Mucosa of stomach (tissue), 1 donor: ENCODE data around the gene FRMD4A.

Source experiments
- H3K27me3 ChIP-seq: one replicate; pipeline ENCODE4 v1.7.0; 2013; ENCODE audit warnings: mild to moderate bottlenecking, low read length; ENCODE audit not compliant: control insufficient read depth, insufficient read depth
- H3K36me3 ChIP-seq: one replicate; pipeline ENCODE4 v1.7.0; 2013; ENCODE audit warnings: low read length; ENCODE audit not compliant: control insufficient read depth, insufficient read depth
- H3K4me1 ChIP-seq: one replicate; pipeline ENCODE4 v1.7.0; 2013; ENCODE audit warnings: mild to moderate bottlenecking, low read length; ENCODE audit not compliant: control insufficient read depth, insufficient read depth
- H3K4me3 ChIP-seq: one replicate; pipeline ENCODE4 v1.7.0; 2013; ENCODE audit warnings: low read length
- H3K9ac ChIP-seq: one replicate; pipeline ENCODE4 v1.7.0; 2013; ENCODE audit warnings: mild to moderate bottlenecking, low read length, moderate library complexity
- H3K9me3 ChIP-seq: one replicate; pipeline ENCODE4 v1.7.0; 2013; ENCODE audit warnings: mild to moderate bottlenecking, low read length, moderate library complexity; ENCODE audit not compliant: control insufficient read depth
- donor health status: Pancreatic carcinoma.

The FRMD4A gene

DNA sequence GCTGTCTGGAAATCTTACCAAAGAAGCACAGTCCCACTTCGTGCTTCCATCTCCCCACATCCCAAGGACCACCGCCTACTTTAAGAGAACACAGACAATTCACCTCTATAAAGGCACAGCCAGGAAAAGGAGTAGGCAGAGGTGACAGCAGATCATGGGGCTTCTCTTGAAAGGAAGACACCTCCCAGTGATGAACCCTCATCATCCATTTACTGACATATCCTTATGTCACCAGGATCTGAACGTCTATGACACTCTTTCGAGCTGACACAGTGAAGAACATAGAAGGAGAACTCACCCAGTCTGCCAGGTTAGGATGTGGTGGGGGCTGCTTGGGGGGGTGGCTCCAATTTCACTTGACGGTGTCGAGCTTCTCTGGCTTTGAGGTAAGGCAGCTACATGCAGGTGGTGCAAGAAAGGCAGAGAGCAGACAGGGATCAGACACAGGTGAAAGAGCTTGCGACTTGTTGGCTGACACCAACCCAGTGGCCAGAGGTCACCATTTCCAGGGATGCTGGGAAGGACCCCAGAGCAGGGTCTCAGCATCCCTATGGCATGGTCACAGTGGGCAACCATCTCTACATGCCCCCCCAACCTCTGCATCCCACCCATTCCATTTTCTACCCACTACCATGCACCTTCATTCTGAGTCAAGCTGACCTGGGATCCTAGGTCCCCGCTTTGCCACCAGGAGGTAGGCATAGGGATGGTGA is 676.5 kb downstream of the FRMD4A start:
- Histone ChIP-seq H3K4me3 (no peak overlapping the region), H3K9ac (no peak overlapping the region), H3K36me3 (peaks cover 12% of the 10 kb centered on the region), H3K4me1 (no peaks in the 10 kb centered on the region), H3K9me3 (no peaks in the 10 kb centered on the region), H3K27me3 (no peaks in the 10 kb centered on the region)

GRCh38 chr10:13652860-13653259 is 677.9 kb downstream of the FRMD4A start:
- H3K4me3 ChIP-seq, result no peak overlapping the region
- peaks cover 12% of the 10 kb centered on the region for H3K36me3 ChIP-seq
- no peak overlapping the region for H3K9ac ChIP-seq

GRCh38 chr10:13651969-13652720 is 678.6 kb downstream of the FRMD4A start:
- no peaks in the 10 kb centered on the region for H3K4me1 ChIP-seq
- no peaks in the 10 kb centered on the region for H3K27me3 ChIP-seq
- H3K9ac ChIP-seq, result no peak overlapping the region
- no peaks in the 10 kb centered on the region for H3K9me3 ChIP-seq
- H3K4me3 ChIP-seq, result no peak overlapping the region
- H3K36me3 ChIP-seq, result peaks cover 12% of the 10 kb centered on the region

More at GRCh38 chr10:13652860-13653259, 677.9 kb downstream of the FRMD4A start:
- H3K4me1 ChIP-seq, result no peaks in the 10 kb centered on the region
- no peaks in the 10 kb centered on the region for H3K27me3 ChIP-seq
- no peaks in the 10 kb centered on the region for H3K9me3 ChIP-seq

GRCh38 chr10:13650961-13651360 is 679.8 kb downstream of the FRMD4A start:
- no peaks in the 10 kb centered on the region for H3K4me1 ChIP-seq
- H3K4me3 ChIP-seq, result no peak overlapping the region
- no peaks in the 10 kb centered on the region for H3K9me3 ChIP-seq
- H3K27me3 ChIP-seq, result no peaks in the 10 kb centered on the region
- peaks cover 17% of the 10 kb centered on the region for H3K36me3 ChIP-seq
- no peak overlapping the region for H3K9ac ChIP-seq

DNA sequence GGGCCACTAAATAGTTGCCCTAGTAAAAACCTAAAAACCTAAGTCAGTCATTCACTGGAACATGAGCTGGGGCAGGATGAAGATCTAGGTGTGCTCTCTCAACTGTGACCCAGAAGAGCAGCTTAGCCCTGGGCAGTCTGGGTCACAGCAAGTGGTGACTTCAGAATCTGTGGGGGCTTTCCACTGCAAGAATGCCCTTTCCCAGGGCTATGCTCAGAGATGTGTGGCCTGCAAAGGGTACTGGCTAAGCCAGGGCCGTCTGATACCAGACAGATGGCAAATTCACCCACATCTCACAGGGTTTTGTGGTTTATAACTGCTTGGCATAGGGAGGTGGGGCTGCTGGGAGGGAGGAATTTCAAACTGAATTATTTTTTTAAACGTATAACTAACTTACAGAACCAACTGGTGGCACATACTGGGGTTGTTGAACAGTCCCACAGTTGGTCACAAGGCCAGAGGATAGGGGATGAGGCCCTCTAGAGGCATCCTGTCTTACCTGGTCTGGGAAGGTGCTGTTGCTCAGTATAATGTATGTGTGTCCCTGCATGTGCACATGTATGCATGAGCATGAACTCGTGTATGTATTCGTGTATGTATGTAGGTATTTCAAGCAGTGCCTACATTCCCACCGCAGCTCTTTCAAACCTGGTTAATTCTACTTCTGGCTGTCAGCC is 680.7 kb downstream of the FRMD4A start:
- Histone ChIP-seq H3K9me3 (no peaks in the 10 kb centered on the region), H3K36me3 (peaks cover 17% of the 10 kb centered on the region), H3K27me3 (no peaks in the 10 kb centered on the region)

DNA sequence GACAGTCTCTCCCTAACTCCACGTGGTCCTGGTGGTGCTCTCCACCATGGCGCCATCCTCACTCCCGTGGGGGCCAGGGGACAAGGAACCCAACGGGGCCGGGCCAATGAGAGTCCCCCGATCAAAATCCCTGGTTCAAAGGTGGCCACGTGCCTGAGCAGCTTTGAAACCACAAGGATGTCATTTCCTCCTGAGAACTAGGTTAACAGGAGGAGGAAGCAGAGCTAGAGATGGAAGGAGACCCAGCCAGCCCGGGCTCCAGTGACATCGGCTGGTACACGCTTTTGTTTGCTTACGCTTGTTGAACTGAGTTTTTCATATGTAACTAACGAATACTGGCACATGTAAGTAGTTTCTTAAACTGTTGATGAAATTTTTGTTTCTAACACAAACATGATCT is 682.3 kb downstream of the FRMD4A start:
- Histone ChIP-seq H3K4me3 (no peak overlapping the region), H3K27me3 (no peaks in the 10 kb centered on the region), H3K9ac (no peak overlapping the region), H3K36me3 (peaks cover 14% of the 10 kb centered on the region), H3K4me1 (no peaks in the 10 kb centered on the region), H3K9me3 (no peaks in the 10 kb centered on the region)

More for the DNA sequence above, 680.7 kb downstream of the FRMD4A start:
- no peaks in the 10 kb centered on the region for H3K4me1 ChIP-seq
- H3K9ac ChIP-seq, result no peak overlapping the region
- H3K4me3 ChIP-seq, result no peak overlapping the region

DNA sequence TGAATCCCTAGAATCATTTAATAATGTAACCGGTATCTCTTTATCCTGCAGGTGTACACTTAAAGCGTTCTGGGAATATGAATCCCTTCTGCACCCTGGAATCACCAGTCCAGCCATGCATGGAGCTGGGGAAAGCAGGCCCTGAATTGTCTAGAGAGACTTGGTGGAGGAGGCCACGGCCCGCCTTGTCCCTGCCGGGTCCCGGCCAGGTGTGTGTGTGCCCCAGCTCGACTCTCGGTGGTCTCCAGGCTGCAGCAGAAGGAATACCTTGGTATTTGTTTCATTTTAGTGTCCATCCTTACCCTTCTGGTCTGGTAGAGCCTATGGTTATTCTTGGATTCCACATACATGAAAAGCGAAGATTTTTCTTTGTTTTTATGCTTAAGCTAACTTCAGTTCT is 685.9 kb downstream of the FRMD4A start:
- H3K4me1 ChIP-seq, result no peaks in the 10 kb centered on the region
- no peak overlapping the region for H3K4me3 ChIP-seq
- peaks cover 9% of the 10 kb centered on the region for H3K36me3 ChIP-seq
- no peak overlapping the region for H3K9ac ChIP-seq
- no peaks in the 10 kb centered on the region for H3K9me3 ChIP-seq
- H3K27me3 ChIP-seq, result no peaks in the 10 kb centered on the region

GRCh38 chr10:13643016-13643415 is 687.7 kb downstream of the FRMD4A start:
- H3K36me3 ChIP-seq, result peaks cover 9% of the 10 kb centered on the region
- H3K9me3 ChIP-seq, result no peaks in the 10 kb centered on the region
- no peak overlapping the region for H3K9ac ChIP-seq
- no peaks in the 10 kb centered on the region for H3K4me1 ChIP-seq
- H3K27me3 ChIP-seq, result no peaks in the 10 kb centered on the region
- H3K4me3 ChIP-seq, result no peak overlapping the region

GRCh38 chr10:13642293-13642692 is 688.4 kb downstream of the FRMD4A start:
- Histone ChIP-seq H3K27me3 (no peaks in the 10 kb centered on the region), H3K4me3 (no peak overlapping the region), H3K4me1 (peaks cover 2% of the 10 kb centered on the region), H3K36me3 (peaks cover 9% of the 10 kb centered on the region), H3K9ac (no peak overlapping the region), H3K9me3 (no peaks in the 10 kb centered on the region)

DNA sequence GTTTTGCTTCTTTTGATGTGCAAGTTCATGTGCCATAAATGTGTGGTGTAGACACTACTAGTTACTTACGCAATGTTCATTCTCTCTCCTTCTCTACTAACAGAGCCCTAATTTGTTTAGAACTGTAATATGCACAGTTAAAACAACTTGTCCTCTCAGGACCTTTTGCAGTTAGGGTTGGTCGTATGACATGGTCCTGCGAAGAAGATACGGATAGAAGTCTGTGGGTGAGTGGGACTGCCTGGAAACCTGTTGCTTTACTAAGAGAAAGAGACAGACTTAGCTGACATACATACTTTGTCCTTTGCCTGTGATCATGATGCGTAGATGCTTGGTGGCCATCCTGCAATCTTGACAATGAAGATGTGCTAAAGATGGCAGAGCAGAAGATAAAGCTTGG is 692.8 kb downstream of the FRMD4A start:
- H3K4me1 ChIP-seq, result peaks cover 13% of the 10 kb centered on the region
- no peaks in the 10 kb centered on the region for H3K9me3 ChIP-seq
- no peaks in the 10 kb centered on the region for H3K27me3 ChIP-seq
- no peak overlapping the region for H3K9ac ChIP-seq
- peaks cover 4% of the 10 kb centered on the region for H3K36me3 ChIP-seq
- no peak overlapping the region for H3K4me3 ChIP-seq

- Histone ChIP-seq H3K9me3 (no peaks in the 10 kb centered on the region), H3K9ac (no peak overlapping the region), H3K27me3 (no peaks in the 10 kb centered on the region), H3K4me1 (peaks cover 13% of the 10 kb centered on the region), H3K36me3 (peaks cover 1% of the 10 kb centered on the region), H3K4me3 (no peak overlapping the region)
These were observed 693.3 kb downstream of the FRMD4A start for GRCh38 chr10:13637303-13637856.

- no peaks in the 10 kb centered on the region for H3K27me3 ChIP-seq
- H3K4me1 ChIP-seq, result peaks cover 13% of the 10 kb centered on the region
- no peaks in the 10 kb centered on the region for H3K9me3 ChIP-seq
- H3K9ac ChIP-seq, result no peak overlapping the region
- H3K4me3 ChIP-seq, result no peak overlapping the region
- no peaks in the 10 kb centered on the region for H3K36me3 ChIP-seq
These were observed 693.9 kb downstream of the FRMD4A start for GRCh38 chr10:13636776-13637175.
